ENCODE measurements around the gene SVOP. TPM values are rescaled to one million over a fixed set of nuclear protein-coding genes. Genes with fewer than 3 reads are reported as not detected.

Gene SVOP
- polyA plus RNA-seq, 1 experiment = not detected

GRCh38 chr12:108915632-108916133 is 105.2 kb downstream of the SVOP start:
- TF ChIP-seq, protein P1, sequence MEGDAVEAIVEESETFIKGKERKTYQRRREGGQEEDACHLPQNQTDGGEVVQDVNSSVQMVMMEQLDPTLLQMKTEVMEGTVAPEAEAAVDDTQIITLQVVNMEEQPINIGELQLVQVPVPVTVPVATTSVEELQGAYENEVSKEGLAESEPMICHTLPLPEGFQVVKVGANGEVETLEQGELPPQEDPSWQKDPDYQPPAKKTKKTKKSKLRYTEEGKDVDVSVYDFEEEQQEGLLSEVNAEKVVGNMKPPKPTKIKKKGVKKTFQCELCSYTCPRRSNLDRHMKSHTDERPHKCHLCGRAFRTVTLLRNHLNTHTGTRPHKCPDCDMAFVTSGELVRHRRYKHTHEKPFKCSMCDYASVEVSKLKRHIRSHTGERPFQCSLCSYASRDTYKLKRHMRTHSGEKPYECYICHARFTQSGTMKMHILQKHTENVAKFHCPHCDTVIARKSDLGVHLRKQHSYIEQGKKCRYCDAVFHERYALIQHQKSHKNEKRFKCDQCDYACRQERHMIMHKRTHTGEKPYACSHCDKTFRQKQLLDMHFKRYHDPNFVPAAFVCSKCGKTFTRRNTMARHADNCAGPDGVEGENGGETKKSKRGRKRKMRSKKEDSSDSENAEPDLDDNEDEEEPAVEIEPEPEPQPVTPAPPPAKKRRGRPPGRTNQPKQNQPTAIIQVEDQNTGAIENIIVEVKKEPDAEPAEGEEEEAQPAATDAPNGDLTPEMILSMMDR (IDR thresholded peaks at IDR 0.05; ENCODE audit: insufficient read depth, low read depth, low read length) = no peak
- DNase-seq (ENCODE audit: low read depth) = no peak
- H3K36me3 ChIP-seq (ENCODE audit: control insufficient read depth, insufficient read depth, low read length) = no peaks in the 10 kb centered on the region
- H3K27me3 ChIP-seq (ENCODE audit: control insufficient read depth, insufficient read depth, low read length) = no peaks in the 10 kb centered on the region
- H3K4me3 ChIP-seq (ENCODE audit: low read depth, low read length) = no peak overlapping the region
- ChIA-PET POLR2A (no interaction called here), CTCF (no interaction called here)

- Histone ChIP-seq H3K36me3 (ENCODE audit: control insufficient read depth, insufficient read depth, low read length) (no peaks in the 10 kb centered on the region), H3K4me3 (ENCODE audit: low read depth, low read length) (no peak overlapping the region), H3K27me3 (ENCODE audit: control insufficient read depth, insufficient read depth, low read length) (no peaks in the 10 kb centered on the region)
- POLR2A ChIA-PET = no interaction called here
- no peak for DNase-seq (ENCODE audit: low read depth)
- TF ChIP-seq, protein P1 (IDR thresholded peaks at IDR 0.05; ENCODE audit: insufficient read depth, low read depth, low read length) = no peak
- CTCF ChIA-PET = interaction anchor here (0.7 kb wide), 1 partner anchor 80 kb away, joined by 3 read pairs; no protein-coding TSS in a partner anchor
These were observed 106.7 kb downstream of the SVOP start for GRCh38 chr12:108914121-108914531.

DNA sequence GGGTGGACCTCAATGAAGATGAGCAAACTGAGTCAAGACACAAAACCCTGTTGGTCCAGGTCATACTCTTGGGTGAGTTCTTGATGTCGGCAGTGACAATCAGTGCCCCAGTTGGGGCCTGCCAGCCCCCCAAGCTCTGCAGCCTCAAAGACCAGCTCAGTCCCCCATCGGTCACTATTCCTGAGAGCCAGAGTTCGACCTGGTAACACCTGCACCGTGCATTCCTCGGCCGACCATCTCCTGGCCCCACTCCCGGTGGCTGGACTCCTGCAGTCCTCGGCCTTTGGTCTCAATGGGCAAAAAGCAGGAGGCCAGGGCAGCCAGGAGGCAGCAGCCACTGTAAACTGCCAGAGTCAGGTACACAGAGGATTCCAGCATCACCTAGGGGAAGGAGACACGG is 108.5 kb downstream of the SVOP start:
- TF ChIP-seq, protein P1 (IDR thresholded peaks at IDR 0.05; ENCODE audit: insufficient read depth, low read depth, low read length) = no peak
- POLR2A ChIA-PET = no interaction called here
- Histone ChIP-seq H3K4me3 (ENCODE audit: low read depth, low read length) (no peak overlapping the region), H3K27me3 (ENCODE audit: control insufficient read depth, insufficient read depth, low read length) (no peaks in the 10 kb centered on the region), H3K36me3 (ENCODE audit: control insufficient read depth, insufficient read depth, low read length) (no peaks in the 10 kb centered on the region)
- CTCF ChIA-PET = no interaction called here
- DNase-seq (ENCODE audit: low read depth) = no peak

DNA sequence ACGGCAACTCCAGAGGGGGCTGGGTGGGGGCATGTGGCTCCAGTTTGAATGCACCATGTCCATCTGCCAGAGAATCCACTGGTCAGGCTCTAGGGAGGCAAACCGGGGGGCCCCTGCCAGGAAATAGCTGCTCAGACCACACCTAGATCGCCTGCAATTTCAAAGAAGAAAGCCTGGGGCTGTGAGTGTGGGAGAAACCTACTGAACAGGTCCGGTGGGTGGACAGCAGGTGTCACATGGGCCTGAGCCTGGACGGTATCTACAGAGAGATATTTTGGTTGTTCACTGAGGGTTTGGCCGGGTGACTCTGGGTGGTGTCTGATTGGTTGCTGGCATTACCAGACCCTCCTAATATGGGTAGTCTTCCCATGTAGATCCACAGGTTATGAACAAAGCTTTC is 109.0 kb downstream of the SVOP start:
- Histone ChIP-seq H3K4me3 (ENCODE audit: low read depth, low read length) (no peak overlapping the region), H3K27me3 (ENCODE audit: control insufficient read depth, insufficient read depth, low read length) (no peaks in the 10 kb centered on the region), H3K36me3 (ENCODE audit: control insufficient read depth, insufficient read depth, low read length) (no peaks in the 10 kb centered on the region)
- CTCF ChIA-PET = no interaction called here
- no peak for DNase-seq (ENCODE audit: low read depth)
- TF ChIP-seq, protein P1 (IDR thresholded peaks at IDR 0.05; ENCODE audit: insufficient read depth, low read depth, low read length) = no peak
- POLR2A ChIA-PET = no interaction called here

- Histone ChIP-seq H3K36me3 (ENCODE audit: control insufficient read depth, insufficient read depth, low read length) (no peaks in the 10 kb centered on the region), H3K27me3 (ENCODE audit: control insufficient read depth, insufficient read depth, low read length) (no peaks in the 10 kb centered on the region), H3K4me3 (ENCODE audit: low read depth, low read length) (no peak overlapping the region)
- DNase-seq (ENCODE audit: low read depth) = no peak
- ChIA-PET CTCF (no interaction called here), POLR2A (no interaction called here)
- TF ChIP-seq, protein P1 (IDR thresholded peaks at IDR 0.05; ENCODE audit: insufficient read depth, low read depth, low read length) = no peak
These were observed 110.5 kb downstream of the SVOP start for GRCh38 chr12:108910336-108910735.

Measured in BJ (cell line).